Activated CD4-positive, alpha-beta T cell treated with anti-CD3 and anti-CD28 coated beads, Interleukin-10, Interleukin-2, amounts not matched to agents 100 ng/mL and 50 ng/mL, durations not matched to agents 16 hours and 8 hours (primary cell): ENCODE data around the gene STAC.
"Not testable (repeated sequence)": the region's sequence is repeated elsewhere in the genome, so short reads cannot be mapped to it uniquely, and the experiment has no call there.

Experiments used
- DNase-seq: peaks from one replicate; pipeline ENCODE4 v3.0.0-alpha.2; 2020

STAC gene

GRCh38 chr3:36417237-36417636, 36.9 kb downstream of the STAC start:
- no peak for DNase-seq

GRCh38 chr3:36418296-36418695, 38.0 kb downstream of the STAC start:
- DNase-seq, result no peak

- DNase-seq, result no peak
These were observed 48.1 kb downstream of the STAC start for GRCh38 chr3:36428445-36428844.

GRCh38 chr3:36429986-36430485, 49.7 kb downstream of the STAC start:
- no peak for DNase-seq

GRCh38 chr3:36433511-36433910, 53.2 kb downstream of the STAC start:
- no peak for DNase-seq

GRCh38 chr3:36434687-36435426, 54.6 kb downstream of the STAC start:
- no peak for DNase-seq

GRCh38 chr3:36443028-36443686, 62.9 kb downstream of the STAC start:
- no peak for DNase-seq

- no peak for DNase-seq
These were observed 64.6 kb downstream of the STAC start for GRCh38 chr3:36444909-36445308.

GRCh38 chr3:36446276-36446675, 66.0 kb downstream of the STAC start:
- no peak for DNase-seq

- DNase-seq, result no peak
These were observed 66.8 kb downstream of the STAC start for GRCh38 chr3:36447061-36447460.

- DNase-seq, result no peak
These were observed 71.5 kb downstream of the STAC start for GRCh38 chr3:36451816-36452215.

- not testable (repeated sequence) for DNase-seq
These were observed 72.9 kb downstream of the STAC start for GRCh38 chr3:36453213-36453612.

GRCh38 chr3:36453896-36454295, 73.6 kb downstream of the STAC start:
- DNase-seq, result not testable (repeated sequence)

- DNase-seq, result no peak
These were observed 75.1 kb downstream of the STAC start for GRCh38 chr3:36455406-36455805.

- no peak for DNase-seq
These were observed 76.5 kb downstream of the STAC start for GRCh38 chr3:36456784-36457183.

GRCh38 chr3:36457667-36458066, 77.4 kb downstream of the STAC start:
- DNase-seq, result no peak

GRCh38 chr3:36459177-36459576, 78.9 kb downstream of the STAC start:
- DNase-seq, result no peak

GRCh38 chr3:36461597-36461996, 81.3 kb downstream of the STAC start:
- DNase-seq, result no peak

GRCh38 chr3:36472045-36472444, 91.7 kb downstream of the STAC start:
- DNase-seq, result not testable (repeated sequence)

- no peak for DNase-seq
These were observed 95.3 kb downstream of the STAC start for GRCh38 chr3:36475558-36475957.

- no peak for DNase-seq
These were observed 96.1 kb downstream of the STAC start for GRCh38 chr3:36476286-36476942.

- no peak for DNase-seq
These were observed 97.4 kb downstream of the STAC start for GRCh38 chr3:36477655-36478054.

- DNase-seq, result no peak
These were observed 100.8 kb downstream of the STAC start for GRCh38 chr3:36480911-36481648.
